VCaP (cell line): ENCODE data around the gene ZSCAN2.

Experiments used
- H3K27ac ChIP-seq: fragments of 450-650 bp; 2 replicates; pipeline ENCODE4 v1.5.1; 2017
- CTCF ChIP-seq: fragments of 450-650 bp; conservative IDR thresholded peaks from 2 replicates; pipeline ENCODE4 v1.5.1; 2017; ENCODE audit warnings: mild to moderate bottlenecking, moderate library complexity

ZSCAN2 gene

GRCh38 chr15:84658788-84659411, 58.1 kb downstream of the ZSCAN2 start:
- TF ChIP-seq CTCF = no peak
- H3K27ac ChIP-seq = peak overlapping the region; percentile 77

GRCh38 chr15:84659904-84660781, 59.3 kb downstream of the ZSCAN2 start:
- TF ChIP-seq CTCF = no peak
- no peak overlapping the region for H3K27ac ChIP-seq

GRCh38 chr15:84661001-84661400, 60.2 kb downstream of the ZSCAN2 start:
- H3K27ac ChIP-seq = no peak overlapping the region
- no peak for TF ChIP-seq CTCF

- H3K27ac ChIP-seq = no peak overlapping the region
Measured at GRCh38 chr15:84666373-84666772, 65.6 kb downstream of the ZSCAN2 start.

GRCh38 chr15:84668221-84668982, 67.6 kb downstream of the ZSCAN2 start:
- TF ChIP-seq CTCF = no peak

More at GRCh38 chr15:84666373-84666772, 65.6 kb downstream of the ZSCAN2 start:
- no peak for TF ChIP-seq CTCF

GRCh38 chr15:84669726-84670125, 68.9 kb downstream of the ZSCAN2 start:
- H3K27ac ChIP-seq = no peak overlapping the region
- TF ChIP-seq CTCF = no peak

More at GRCh38 chr15:84668221-84668982, 67.6 kb downstream of the ZSCAN2 start:
- H3K27ac ChIP-seq = no peak overlapping the region

- TF ChIP-seq CTCF = no peak
- H3K27ac ChIP-seq = no peak overlapping the region
Measured at GRCh38 chr15:84671211-84671610, 70.4 kb downstream of the ZSCAN2 start.
